Common myeloid progenitor, CD34-positive (primary cell): ENCODE measurements around the gene SLC6A13.
"Not testable (repeated sequence)": the region's sequence is repeated elsewhere in the genome, so short reads cannot be mapped to it uniquely, and the experiment has no call there.

Experiments
- CTCF ChIA-PET: fragments of 350-600 bp; sonication (Branson Sonifier 250); formaldehyde crosslinking; loops from one replicate; lab custom pipeline; 2021; ENCODE audit warnings: antibody characterized with exemption; lab: Charles Lee
- POLR2A ChIA-PET: fragments of 350-600 bp; sonication (Branson Sonifier 250); formaldehyde crosslinking; loops from one replicate; lab custom pipeline; 2021; ENCODE audit warnings: antibody characterized with exemption; lab: Charles Lee
- DNase-seq, 3 donors: peaks; one replicate each; pipeline versions ENCODE4 v3.0.0 to v3.0.0-alpha.2; 2013
- H3K27ac ChIP-seq, 2 experiments: 1 replicate in 1 of 2; 2 replicates in 1 of 2; pipeline ENCODE4 v1.7.0; 2013; ENCODE audit warnings: inconsistent platforms in 2 of 2, low read length in 2 of 2, mild to moderate bottlenecking in 2 of 2, low read depth in 1 of 2, moderate library complexity in 1 of 2; ENCODE audit not compliant: severe bottlenecking in 2 of 2, insufficient read depth in 1 of 2, poor library complexity in 1 of 2
- H3K27me3 ChIP-seq, 5 experiments: replicated peaks in 2 of 5; 1 replicate in 3 of 5; 2 replicates in 2 of 5; pipeline versions ENCODE4 v1.6.1 to v1.7.0; 2013; ENCODE audit warnings: low read length in 4 of 5, mild to moderate bottlenecking in 2 of 5, moderate library complexity in 2 of 5, inconsistent platforms in 1 of 5; ENCODE audit not compliant: insufficient read depth in 5 of 5, control insufficient read depth in 4 of 5
- H3K36me3 ChIP-seq, 4 experiments: 1 replicate in 2 of 4; 2 replicates in 2 of 4; pipeline versions ENCODE4 v1.6.1 to v1.7.0; 2013; ENCODE audit warnings: low read length in 3 of 4, control low read depth in 1 of 4, mild to moderate bottlenecking in 1 of 4; ENCODE audit not compliant: control insufficient read depth in 4 of 4, insufficient read depth in 4 of 4
- H3K4me1 ChIP-seq, 4 experiments: 1 replicate in 3 of 4; 2 replicates in 1 of 4; pipeline versions ENCODE4 v1.6.1 to v1.7.1; 2013; ENCODE audit warnings: low read length in 3 of 4, mild to moderate bottlenecking in 3 of 4, control low read depth in 1 of 4, inconsistent platforms in 1 of 4, moderate library complexity in 1 of 4; ENCODE audit not compliant: control insufficient read depth in 4 of 4, insufficient read depth in 4 of 4; ENCODE audit errors: control extremely low read depth in 1 of 4
- H3K4me3 ChIP-seq, 7 experiments: 1 replicate in 4 of 7; 2 replicates in 3 of 7; pipeline versions ENCODE4 v1.5.1 to v1.7.0; 2013; ENCODE audit warnings: mild to moderate bottlenecking in 7 of 7, low read length in 6 of 7, moderate library complexity in 6 of 7, inconsistent platforms in 2 of 7, low read depth in 2 of 7, control low read depth in 1 of 7; ENCODE audit not compliant: insufficient read depth in 4 of 7, control insufficient read depth in 1 of 7; ENCODE audit errors: extremely low read depth in 1 of 7
- H3K9me3 ChIP-seq, 5 experiments: 1 replicate in 4 of 5; 2 replicates in 1 of 5; pipeline versions ENCODE4 v1.6.1 to v1.7.1; 2013; ENCODE audit warnings: low read length in 4 of 5, mild to moderate bottlenecking in 2 of 5, inconsistent platforms in 1 of 5, low read depth in 1 of 5, moderate library complexity in 1 of 5; ENCODE audit not compliant: control insufficient read depth in 4 of 5, insufficient read depth in 2 of 5; ENCODE audit errors: control extremely low read depth in 1 of 5
- WGBS: methylation state at CpG from one replicate; pipeline ENCODE4 v1.1.5; 2013; ENCODE audit not compliant: insufficient coverage; 5-methylcytosine and 5-hydroxymethylcytosine counted together

Gene SLC6A13

GRCh38 chr12:235967-236366 lies 26.7 kb downstream of the SLC6A13 start:
- H3K27me3 ChIP-seq, H3K36me3 ChIP-seq, POLR2A ChIA-PET, H3K27ac ChIP-seq, H3K4me1 ChIP-seq, H3K4me3 ChIP-seq, DNase-seq: not testable (repeated sequence)
- CTCF ChIA-PET, result interaction anchor here (0.6 to 0.9 kb wide), 2 partner anchors 16 to 105 kb away, joined by 3 read pairs; no protein-coding TSS in a partner anchor
- H3K9me3 ChIP-seq, result peaks cover 0 to 19% (median 16%) of the 10 kb centered on the region in 5 experiments
- WGBS, result 94% methylated on average over 4 of the region's 4 CpGs

- no peaks in the 10 kb centered on the region for H3K36me3 ChIP-seq
- peaks cover 0 to 17% (median 16%) of the 10 kb centered on the region in 5 experiments for H3K9me3 ChIP-seq
- POLR2A ChIA-PET, result no interaction called here
- H3K4me1 ChIP-seq, result no peaks in the 10 kb centered on the region
- no peak overlapping the region for H3K27ac ChIP-seq
- no peak for DNase-seq
- WGBS, result 95% methylated on average over 8 of the region's 10 CpGs
- H3K4me3 ChIP-seq, result no peak overlapping the region
- peaks cover 0 to 5% (median 0%) of the 10 kb centered on the region in 5 experiments for H3K27me3 ChIP-seq
- CTCF ChIA-PET, result interaction anchor here (0.6 to 1.4 kb wide), 2 partner anchors 63 to 104 kb away, joined by 3 to 4 read pairs; no protein-coding TSS in a partner anchor
Observed at GRCh38 chr12:234891-235415, 27.7 kb downstream of the SLC6A13 start.

GRCh38 chr12:234019-234418 lies 28.6 kb downstream of the SLC6A13 start:
- Histone ChIP-seq H3K36me3 (no peaks in the 10 kb centered on the region), H3K27ac (no peak overlapping the region), H3K9me3 (peaks cover 0 to 17% (median 16%) of the 10 kb centered on the region in 5 experiments), H3K4me3 (no peak overlapping the region), H3K27me3 (peaks cover 0 to 5% (median 0%) of the 10 kb centered on the region in 5 experiments), H3K4me1 (no peaks in the 10 kb centered on the region)
- ChIA-PET CTCF (interaction anchor here (1.4 to 2.3 kb wide), 2 partner anchors 11 to 62 kb away, joined by 4 to 6 read pairs; no protein-coding TSS in a partner anchor), POLR2A (no interaction called here)
- 100% methylated on average over 3 of the region's 7 CpGs for WGBS
- no peak for DNase-seq

- Histone ChIP-seq H3K27me3 (peaks cover 0 to 5% (median 0%) of the 10 kb centered on the region in 5 experiments), H3K36me3 (no peaks in the 10 kb centered on the region), H3K27ac (no peak overlapping the region), H3K9me3 (peaks cover 0 to 17% (median 16%) of the 10 kb centered on the region in 5 experiments), H3K4me1 (no peaks in the 10 kb centered on the region), H3K4me3 (no peak overlapping the region)
- CTCF ChIA-PET, result interaction anchor here (1.4 to 2.3 kb wide), 2 partner anchors 10 to 61 kb away, joined by 4 to 6 read pairs; no protein-coding TSS in a partner anchor
- WGBS, result 100% methylated on average over 1 of the region's 3 CpGs
- POLR2A ChIA-PET, result no interaction called here
- DNase-seq, result peak in 1 of 3 donors; percentile 31
Observed at GRCh38 chr12:233615-233968, 29.0 kb downstream of the SLC6A13 start.

- WGBS, result 74% methylated on average over 14 of the region's 19 CpGs
- POLR2A ChIA-PET, result no interaction called here
- no peaks in the 10 kb centered on the region for H3K36me3 ChIP-seq
- no peak overlapping the region for H3K4me3 ChIP-seq
- no peaks in the 10 kb centered on the region for H3K4me1 ChIP-seq
- H3K27ac ChIP-seq, result no peak overlapping the region
- peaks cover 0 to 5% (median 0%) of the 10 kb centered on the region in 5 experiments for H3K27me3 ChIP-seq
- peaks cover 0 to 17% (median 16%) of the 10 kb centered on the region in 5 experiments for H3K9me3 ChIP-seq
- no peak for DNase-seq
- CTCF ChIA-PET, result interaction anchor here (2.3 kb wide), 1 partner anchor 10 kb away, joined by 6 read pairs; no protein-coding TSS in a partner anchor
Observed at GRCh38 chr12:232731-233614, 29.7 kb downstream of the SLC6A13 start.

GRCh38 chr12:230925-231671 lies 31.5 kb downstream of the SLC6A13 start:
- Histone ChIP-seq H3K36me3 (no peaks in the 10 kb centered on the region), H3K27me3 (peaks cover 0 to 12% (median 0%) of the 10 kb centered on the region in 5 experiments), H3K4me1 (no peaks in the 10 kb centered on the region), H3K9me3 (peaks cover 0 to 9% (median 4%) of the 10 kb centered on the region in 5 experiments), H3K4me3 (no peak overlapping the region), H3K27ac (no peak overlapping the region)
- CTCF ChIA-PET, result interaction anchor here (1.0 to 2.1 kb wide), 3 partner anchors 10 to 11 kb away, joined by 3 to 14 read pairs (median 3); no protein-coding TSS in a partner anchor
- WGBS, result 87% methylated on average over 13 of the region's 14 CpGs
- DNase-seq, result no peak
- POLR2A ChIA-PET, result no interaction called here
